GM23338 (cell line): ENCODE measurements around the gene KPNA4. TPM values are rescaled to one million over a fixed set of nuclear protein-coding genes. Genes with fewer than 3 reads are reported as not detected.

Experiments used
- CTCF ChIP-seq, 2 experiments: fragments of 200-600 bp in 1 of 2; sonication (generic) in 1 of 2; conservative IDR thresholded peaks; 2 replicates each; pipeline versions ENCODE4 v1.5.1 to v1.6.1; 2016 to 2017; ENCODE audit warnings: antibody characterized with exemption in 2 of 2, low read depth in 2 of 2, mild to moderate bottlenecking in 2 of 2, moderate library complexity in 1 of 2
- NANOG ChIP-seq: IDR thresholded peaks from 2 replicates; pipeline ENCODE4 v1.6.1; 2016; ENCODE audit warnings: antibody characterized with exemption, borderline replicate concordance
- REST ChIP-seq: IDR thresholded peaks from one replicate; pipeline ENCODE4 v1.6.1; 2018; ENCODE audit warnings: antibody characterized with exemption; ENCODE audit not compliant: unreplicated experiment
- STAT1 ChIP-seq: IDR thresholded peaks from one replicate; pipeline ENCODE4 v1.6.1; 2016; ENCODE audit warnings: antibody characterized with exemption; ENCODE audit not compliant: unreplicated experiment
- ZNF462 ChIP-seq: fragments of 250-450 bp; sonication (Bioruptor Pico); IDR thresholded peaks from 2 replicates; pipeline ENCODE4 v1.5.0; 2020; ENCODE audit warnings: mild to moderate bottlenecking, moderate library complexity
- polyA plus RNA-seq: library from polyadenylated mRNA; unstranded; fragments of >200 nt; fragmentation: Nextera tagmentation; extraction: Ambion mirVana; gene quantifications from 2 replicates; pipeline ENCODE4 v1.2.1, GENCODE V29; 2016
- total RNA-seq: library from RNA; depleted of rRNA; stranded (reverse); fragments of >200 nt; shearing (Covaris generic); gene quantifications from 2 replicates; pipeline ENCODE4 v1.2.3, GENCODE V29; 2014

KPNA4 gene
- total and polyA plus RNA-seq, 2 experiments from 2014 or later, result 17.8 to 36.2 TPM

- TF ChIP-seq ZNF462 (CRISPR knock-in tag) (no peak), STAT1 (no peak), CTCF (conservative IDR thresholded peaks at IDR 0.05; ENCODE audit: low read depth in 2 of 2) (no peak), NANOG (no peak), REST (no peak)
These were observed 24.8 kb downstream of the KPNA4 start (continued) for GRCh38 chr3:160540551-160540950.
